SK-N-SH (cell line): ENCODE results near the gene RD3L.

Experiments
- CTCF ChIP-seq: fragments of 200-600 bp; sonication (generic); IDR thresholded peaks from 2 replicates; pipeline ENCODE4 v1.6.1; 2017; ENCODE audit warnings: antibody characterized with exemption, mild to moderate bottlenecking, moderate library complexity
- ELF1 ChIP-seq: IDR thresholded peaks from 2 replicates; pipeline ENCODE4 v1.4.0; 2012
- GABPA ChIP-seq: IDR thresholded peaks from 2 replicates; pipeline ENCODE4 v1.4.0; 2012; ENCODE audit warnings: low read depth, mild to moderate bottlenecking
- MAX ChIP-seq: IDR thresholded peaks from 2 replicates; pipeline ENCODE4 v1.4.0; 2012; ENCODE audit warnings: low read depth
- MEF2A ChIP-seq: IDR thresholded peaks from 2 replicates; pipeline ENCODE4 v1.4.0; 2012; ENCODE audit warnings: low read depth, borderline replicate concordance
- POLR2AphosphoS5 ChIP-seq: IDR thresholded peaks from 2 replicates; pipeline ENCODE4 v1.6.1; 2012; ENCODE audit warnings: low read depth, low read length
- RAD21 ChIP-seq: IDR thresholded peaks from 2 replicates; pipeline ENCODE4 v1.6.1; 2012; ENCODE audit warnings: mild to moderate bottlenecking, low read length
- RCOR1 ChIP-seq: fragments of 150-350 bp; IDR thresholded peaks from 2 replicates; pipeline ENCODE4 v1.6.1; 2017; ENCODE audit warnings: antibody characterized with exemption, low read length
- TAF1 ChIP-seq: IDR thresholded peaks from 2 replicates; pipeline ENCODE4 v1.6.1; 2012; ENCODE audit warnings: low read depth, mild to moderate bottlenecking, low read length, moderate library complexity, borderline replicate concordance
- YY1 ChIP-seq: IDR thresholded peaks from 2 replicates; pipeline ENCODE4 v1.4.0; 2012; ENCODE audit warnings: low read depth, mild to moderate bottlenecking
- ZBTB33 ChIP-seq: IDR thresholded peaks from 2 replicates; pipeline ENCODE4 v1.4.0; 2012; ENCODE audit warnings: low read depth, borderline replicate concordance

- TF ChIP-seq RAD21 (no peak), TAF1 (no peak), CTCF (no peak), POLR2AphosphoS5 (no peak), RCOR1 (no peak), MAX (no peak), ELF1 (no peak), MEF2A (no peak), ZBTB33 (no peak), GABPA (no peak), YY1 (no peak)
These were observed 45.0 kb downstream of the RD3L start for GRCh38 chr14:103897075-103897947.
